ENCODE results near the gene FBXL5. TPM values are rescaled to one million over a fixed set of nuclear protein-coding genes. Genes with fewer than 3 reads are reported as not detected.

The FBXL5 gene
- total RNA-seq, 1 donor = 107 TPM

GRCh38 chr4:15598644-15599043 is 56.5 kb downstream of the FBXL5 start:
- no peak for TF ChIP-seq CTCF (IDR thresholded peaks at IDR 0.05; ENCODE audit: insufficient read depth, low read length)
- peak; percentile 13 for DNase-seq (ENCODE audit: low read depth)
- no peak overlapping the region for H3K4me3 ChIP-seq (ENCODE audit: low read depth, low read length)

- no peak overlapping the region for H3K4me3 ChIP-seq (ENCODE audit: low read depth, low read length)
- TF ChIP-seq CTCF (IDR thresholded peaks at IDR 0.05; ENCODE audit: insufficient read depth, low read length) = no peak
- no peak for DNase-seq (ENCODE audit: low read depth)
Measured at GRCh38 chr4:15592799-15593198, 62.4 kb downstream of the FBXL5 start.

GRCh38 chr4:15587649-15588048 is 67.5 kb downstream of the FBXL5 start:
- no peak overlapping the region for H3K4me3 ChIP-seq (ENCODE audit: low read depth, low read length)
- peak; percentile 23 for DNase-seq (ENCODE audit: low read depth)
- TF ChIP-seq CTCF (IDR thresholded peaks at IDR 0.05; ENCODE audit: insufficient read depth, low read length) = no peak

GRCh38 chr4:15586066-15586465 is 69.1 kb downstream of the FBXL5 start:
- DNase-seq (ENCODE audit: low read depth) = no peak
- H3K4me3 ChIP-seq (ENCODE audit: low read depth, low read length) = no peak overlapping the region
- no peak for TF ChIP-seq CTCF (IDR thresholded peaks at IDR 0.05; ENCODE audit: insufficient read depth, low read length)

GRCh38 chr4:15585331-15585730 is 69.8 kb downstream of the FBXL5 start:
- H3K4me3 ChIP-seq (ENCODE audit: low read depth, low read length) = no peak overlapping the region
- no peak for DNase-seq (ENCODE audit: low read depth)
- no peak for TF ChIP-seq CTCF (IDR thresholded peaks at IDR 0.05; ENCODE audit: insufficient read depth, low read length)

- DNase-seq (ENCODE audit: low read depth) = no peak
- H3K4me3 ChIP-seq (ENCODE audit: low read depth, low read length) = no peak overlapping the region
- TF ChIP-seq CTCF (IDR thresholded peaks at IDR 0.05; ENCODE audit: insufficient read depth, low read length) = no peak
Measured at GRCh38 chr4:15584785-15585184, 70.4 kb downstream of the FBXL5 start.

- DNase-seq (ENCODE audit: low read depth) = peak; percentile 20
- TF ChIP-seq CTCF (IDR thresholded peaks at IDR 0.05; ENCODE audit: insufficient read depth, low read length) = no peak
Measured at GRCh38 chr4:15577508-15577907, 77.6 kb downstream of the FBXL5 start.

More at GRCh38 chr4:15577508-15577907, 77.6 kb downstream of the FBXL5 start:
- no peak overlapping the region for H3K4me3 ChIP-seq (ENCODE audit: low read depth, low read length)

Measured in fibroblast of the aortic adventitia (primary cell).